Activated T-helper 9 cell treated with anti-CD3 and anti-CD28 coated beads, Interleukin-2, amount 50 U/mL, for 16 hours (primary cell): Measurements from ENCODE around the gene DRC3.

Source experiments
- DNase-seq: peaks from one replicate; pipeline ENCODE4 v3.0.0-alpha.2; 2020; ENCODE audit warnings: low read depth

The DRC3 gene

GRCh38 chr17:18025241-18025944 lies 52.7 kb downstream of the DRC3 start:
- peak; percentile 7 for DNase-seq

- DNase-seq: no peak
Measured at GRCh38 chr17:18025945-18026776, 53.5 kb downstream of the DRC3 start.

GRCh38 chr17:18027280-18027679 lies 54.6 kb downstream of the DRC3 start:
- DNase-seq: no peak

- no peak for DNase-seq
Measured at GRCh38 chr17:18028114-18028951, 55.7 kb downstream of the DRC3 start.

- DNase-seq: no peak
Measured at GRCh38 chr17:18028952-18029540, 56.4 kb downstream of the DRC3 start.

GRCh38 chr17:18031955-18032354 lies 59.3 kb downstream of the DRC3 start:
- DNase-seq: no peak

- DNase-seq: no peak
Measured at GRCh38 chr17:18033442-18034099, 60.9 kb downstream of the DRC3 start.

GRCh38 chr17:18035704-18036103 lies 63.0 kb downstream of the DRC3 start:
- DNase-seq: no peak

GRCh38 chr17:18037486-18037885 lies 64.8 kb downstream of the DRC3 start:
- no peak for DNase-seq

GRCh38 chr17:18038149-18038850 lies 65.6 kb downstream of the DRC3 start:
- DNase-seq: no peak

- DNase-seq: peak; percentile 100
Measured at GRCh38 chr17:18038861-18039534, 66.3 kb downstream of the DRC3 start, which contains the start of the genes ATPAF2 and GID4. ATPAF2 (minus strand) TSS chr17:18039168; CDS start chr17:18039013, 155 bp downstream. GID4 (plus strand) TSS chr17:18039408; CDS start chr17:18039465, 57 bp downstream.

- DNase-seq: no peak
Measured at GRCh38 chr17:18039535-18040260, 67.0 kb downstream of the DRC3 start.

GRCh38 chr17:18040261-18040858 lies 67.7 kb downstream of the DRC3 start:
- DNase-seq: no peak

- DNase-seq: no peak
Measured at GRCh38 chr17:18041776-18042175, 69.1 kb downstream of the DRC3 start.

GRCh38 chr17:18042983-18043382 lies 70.3 kb downstream of the DRC3 start:
- no peak for DNase-seq

- DNase-seq: no peak
Measured at GRCh38 chr17:18043491-18043890, 70.8 kb downstream of the DRC3 start.

- no peak for DNase-seq
Measured at GRCh38 chr17:18044609-18045008, 71.9 kb downstream of the DRC3 start.

GRCh38 chr17:18045691-18046350 lies 73.2 kb downstream of the DRC3 start:
- no peak for DNase-seq
